Measurements from ENCODE around the gene POLR2H.

Gene POLR2H

DNA sequence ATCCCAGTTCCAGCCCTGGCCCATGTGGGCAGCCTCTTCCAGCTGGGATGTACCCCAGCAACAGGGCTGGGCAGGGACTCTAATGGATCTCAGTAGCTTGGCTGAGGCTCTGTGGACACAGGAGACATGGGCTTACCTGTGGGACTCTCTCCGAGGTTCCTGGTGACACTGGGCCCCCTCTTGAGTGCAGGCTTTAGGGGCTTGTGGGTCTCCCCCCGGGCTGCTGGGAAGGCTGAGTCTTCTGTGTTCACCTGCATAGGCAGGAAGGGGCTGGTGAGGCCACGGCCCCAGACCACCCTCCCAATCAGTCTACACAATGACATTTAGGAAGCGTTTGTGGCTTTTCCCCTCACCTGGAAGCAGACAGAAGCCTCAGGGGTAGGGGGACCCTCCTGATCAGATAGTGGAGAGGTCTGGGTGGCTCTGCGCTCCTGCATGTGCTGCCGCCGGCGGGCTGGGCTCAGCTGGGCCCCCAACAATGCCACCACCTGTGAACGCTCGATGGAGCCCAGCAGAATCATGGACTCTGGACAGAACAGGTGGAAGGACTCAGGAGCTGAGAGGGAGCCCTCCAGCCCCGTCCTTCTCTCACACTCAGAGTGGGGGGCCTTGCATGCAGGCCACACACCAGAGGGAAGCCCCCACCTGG, 8.5 kb upstream of the POLR2H start:
- DNase-seq, result no peak

DNA sequence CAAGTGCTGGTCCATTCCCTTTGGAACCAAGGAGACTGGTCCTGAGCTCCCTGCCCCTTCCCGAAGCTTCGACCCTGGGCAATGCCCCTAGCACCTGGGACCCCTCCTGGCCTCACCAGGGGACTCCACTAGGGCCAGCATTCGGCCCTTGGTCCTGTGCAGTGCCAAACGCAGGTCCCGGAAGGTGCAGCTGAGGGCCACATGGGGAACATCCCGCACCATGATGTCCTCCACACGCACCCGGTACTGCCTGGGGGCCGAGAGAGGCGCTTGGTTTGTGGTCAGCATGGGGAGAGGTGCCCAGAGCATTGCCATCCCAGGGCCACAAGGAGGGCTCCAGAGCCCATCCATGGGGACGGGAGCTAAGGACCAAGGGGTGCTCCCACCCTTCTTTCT, 8.0 kb upstream of the POLR2H start:
- DNase-seq, result no peak

DNA sequence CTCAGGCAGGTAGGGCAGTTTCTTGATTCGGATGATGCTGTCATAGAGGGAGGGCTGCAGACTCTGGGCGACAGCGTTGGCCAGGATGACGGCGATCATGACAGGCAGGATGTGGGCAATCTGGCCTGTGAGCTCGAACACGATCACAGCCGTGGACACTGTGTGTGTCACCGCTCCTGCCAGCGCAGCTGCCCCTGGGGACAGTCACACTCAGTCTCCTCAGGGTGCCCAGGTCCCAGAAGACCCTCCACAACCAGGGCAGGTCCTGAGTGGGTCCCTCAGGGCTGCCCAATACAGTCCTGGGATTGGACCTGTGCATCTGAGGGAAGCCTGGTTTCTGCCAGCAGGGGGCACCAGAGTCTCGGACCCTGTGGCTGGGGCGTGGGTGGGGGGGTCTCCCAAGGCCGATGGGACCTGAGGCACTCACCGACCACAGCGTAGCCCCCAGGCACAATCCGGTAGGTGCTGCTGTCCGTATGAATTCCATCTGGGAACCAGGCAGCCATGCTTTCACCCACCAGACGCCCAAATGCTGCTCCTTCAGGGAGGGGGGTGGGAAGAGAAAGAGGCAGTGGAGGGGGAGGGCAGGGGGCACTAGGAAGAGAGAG, 7.3 kb upstream of the POLR2H start:
- no peak for DNase-seq

DNA sequence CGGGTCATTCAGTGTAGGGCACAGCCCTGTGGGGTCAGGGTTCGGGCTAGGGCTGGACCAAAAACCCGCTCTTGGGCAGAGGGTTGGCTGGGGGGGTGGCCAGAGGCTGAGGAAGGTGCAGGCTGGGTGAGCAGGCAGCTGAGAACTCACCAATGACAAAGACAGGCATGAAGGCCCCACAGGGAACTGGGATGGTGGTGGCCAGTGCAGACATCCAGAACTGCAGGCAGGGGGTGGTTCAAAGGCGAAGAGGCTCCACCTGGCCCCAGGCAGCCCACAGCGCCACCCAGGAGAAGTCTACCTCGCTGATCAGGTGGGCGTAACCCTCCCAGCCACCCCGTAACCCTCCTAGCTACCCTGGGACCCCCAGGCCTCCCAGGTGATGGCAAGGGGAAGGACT, 6.8 kb upstream of the POLR2H start:
- no peak for DNase-seq

DNA sequence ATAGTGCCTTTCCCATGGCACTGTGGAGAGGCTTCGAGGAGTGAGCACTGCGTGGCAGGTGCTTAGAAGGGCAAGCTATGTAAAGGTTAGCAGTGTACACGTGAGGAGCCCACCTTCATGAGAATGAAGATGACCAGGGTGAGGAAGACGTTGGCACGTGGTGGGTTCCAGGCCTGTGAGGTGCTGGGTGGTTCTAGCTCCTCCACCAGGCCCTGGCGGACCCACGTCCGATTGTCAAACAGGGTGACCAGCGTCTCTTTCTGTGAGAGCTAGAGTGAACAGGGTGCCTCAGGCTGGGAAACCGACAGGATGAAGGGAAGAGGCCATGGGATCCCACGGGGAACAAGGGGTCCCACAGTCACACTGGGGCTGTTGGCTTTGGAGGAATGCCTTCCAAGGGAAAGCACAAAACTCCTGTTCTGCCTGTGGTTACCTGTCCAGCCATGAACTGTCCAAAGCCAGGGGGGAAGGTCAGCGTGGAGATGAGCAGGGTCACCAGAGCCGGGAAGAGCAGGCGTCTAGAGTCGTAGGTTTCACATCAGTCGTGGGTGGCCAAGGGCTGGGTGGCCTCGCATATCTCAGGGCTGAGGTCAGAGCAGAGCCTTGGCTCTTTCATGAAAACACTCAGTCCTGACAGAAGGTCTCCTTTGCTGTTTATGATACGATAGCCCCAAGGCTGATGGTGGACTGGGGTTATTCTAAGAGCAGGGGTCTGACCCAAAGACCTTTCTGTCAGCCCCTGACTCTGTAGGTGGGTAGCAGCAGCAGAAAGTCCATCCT, 6.1 kb upstream of the POLR2H start:
- DNase-seq, result no peak

DNA sequence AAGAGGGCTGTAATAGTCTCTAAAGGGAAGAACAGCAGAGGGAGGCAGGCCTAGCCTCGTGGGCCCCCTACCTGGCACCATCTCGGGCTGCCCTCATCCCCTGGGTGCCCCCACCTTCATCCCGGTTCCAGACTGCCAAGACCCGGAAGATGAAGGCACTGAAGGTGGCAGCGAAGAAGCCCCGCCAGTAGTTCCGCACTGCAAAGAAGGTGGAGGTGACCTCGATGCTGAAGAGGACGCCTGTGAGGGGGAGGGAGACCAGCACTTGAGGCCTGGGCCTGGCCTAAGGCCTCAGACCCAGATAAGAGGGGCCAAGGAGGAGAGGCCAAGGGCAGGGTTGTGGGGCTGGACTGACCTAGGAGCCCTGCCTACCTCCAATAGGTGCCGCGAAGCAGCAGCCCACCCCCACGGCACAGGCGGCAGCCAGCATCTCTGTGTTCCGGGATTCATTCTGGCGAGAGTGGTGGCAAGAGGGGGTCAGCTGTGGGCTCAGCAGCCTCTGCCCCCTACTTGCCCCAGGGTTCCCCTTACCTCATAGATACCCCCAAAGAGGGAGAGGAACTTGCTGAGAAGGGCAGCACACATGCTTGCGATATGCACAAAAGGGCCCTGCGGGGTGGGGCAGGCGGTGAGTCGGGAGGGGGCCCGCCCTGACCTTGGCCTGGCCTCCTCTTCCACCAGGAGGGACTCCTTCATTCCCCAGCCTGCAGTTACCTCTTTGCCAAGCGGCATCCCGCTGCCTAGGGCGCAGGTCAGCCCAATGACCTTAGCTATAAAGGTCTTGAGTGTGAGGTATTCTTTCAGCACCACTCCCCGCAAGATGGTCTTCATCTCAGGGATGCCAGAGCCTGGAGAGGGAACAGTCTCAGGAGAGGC, 4.0 kb upstream of the POLR2H start:
- DNase-seq, result no peak

DNA sequence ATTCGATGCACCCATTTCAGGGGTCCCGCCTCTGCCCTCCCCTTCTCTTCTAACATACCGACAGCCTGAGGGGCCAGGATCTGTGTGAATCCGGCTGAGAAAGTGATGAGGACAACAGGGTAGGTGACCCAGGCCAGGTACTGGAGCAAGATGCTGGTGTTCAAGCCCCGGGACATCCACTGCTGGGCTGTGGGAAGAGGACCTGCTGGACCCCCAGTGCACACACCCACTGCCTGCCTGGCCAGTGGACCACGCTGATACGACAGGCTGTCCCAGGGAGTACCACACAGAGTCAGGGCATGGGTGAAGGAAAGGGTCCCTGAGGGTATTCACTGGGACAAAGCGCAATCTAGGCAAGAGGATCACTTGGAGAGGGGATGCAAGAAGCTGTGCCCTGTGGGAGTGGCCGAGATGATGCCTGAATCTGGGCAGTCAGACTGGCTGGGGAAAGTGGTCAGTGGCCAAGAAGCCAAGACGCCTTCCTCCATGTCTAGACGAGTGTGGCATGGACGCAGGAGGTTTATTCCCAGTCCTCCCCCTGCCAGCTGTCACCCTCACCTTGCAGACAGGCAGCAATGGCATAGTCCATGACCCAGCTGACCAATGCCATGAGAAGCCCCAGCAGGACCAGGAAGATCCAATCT, 3.3 kb upstream of the POLR2H start:
- no peak for DNase-seq

DNA sequence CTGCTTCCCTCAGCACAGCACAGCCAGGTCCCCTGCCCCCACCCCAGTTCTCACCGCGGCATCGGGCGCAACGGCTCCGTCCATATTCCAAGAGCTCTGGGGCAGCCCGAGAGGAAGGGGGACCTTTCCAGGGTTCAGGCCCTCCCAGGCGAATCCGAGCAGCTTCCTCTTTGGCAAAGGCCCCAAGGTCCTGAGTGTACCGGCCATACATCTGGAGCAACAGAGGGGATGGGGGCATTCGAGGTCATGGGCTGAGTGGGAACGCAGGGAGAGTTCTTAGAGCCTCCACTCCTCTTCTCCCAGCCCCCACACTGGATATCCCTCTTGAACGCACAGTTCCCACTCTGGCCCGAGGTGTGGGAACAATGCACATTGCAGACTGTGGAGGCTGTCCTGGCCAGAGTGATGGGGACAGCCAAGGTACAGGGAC, 2.6 kb upstream of the POLR2H start:
- no peak for DNase-seq

DNA sequence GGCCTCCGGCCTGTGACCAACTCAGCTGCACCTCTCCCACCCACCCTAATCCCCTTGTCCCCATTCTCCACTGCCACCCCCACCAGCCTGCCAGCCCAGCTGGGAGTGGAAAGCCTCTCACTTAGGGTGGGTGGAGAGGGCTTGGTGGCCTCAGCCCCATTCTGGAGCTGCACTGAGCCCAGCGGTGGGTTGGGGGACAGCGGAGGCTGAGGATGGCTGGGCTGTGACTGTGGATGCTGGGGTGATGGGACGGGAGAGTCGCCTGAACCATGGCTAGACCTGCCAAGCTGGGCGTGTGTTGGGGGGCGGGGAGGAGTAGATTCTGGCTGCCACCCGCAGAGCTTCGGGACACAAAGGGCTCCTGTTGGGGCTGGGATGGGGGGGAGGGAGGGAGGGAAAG, 1.9 kb upstream of the POLR2H start:
- no peak for DNase-seq

DNA sequence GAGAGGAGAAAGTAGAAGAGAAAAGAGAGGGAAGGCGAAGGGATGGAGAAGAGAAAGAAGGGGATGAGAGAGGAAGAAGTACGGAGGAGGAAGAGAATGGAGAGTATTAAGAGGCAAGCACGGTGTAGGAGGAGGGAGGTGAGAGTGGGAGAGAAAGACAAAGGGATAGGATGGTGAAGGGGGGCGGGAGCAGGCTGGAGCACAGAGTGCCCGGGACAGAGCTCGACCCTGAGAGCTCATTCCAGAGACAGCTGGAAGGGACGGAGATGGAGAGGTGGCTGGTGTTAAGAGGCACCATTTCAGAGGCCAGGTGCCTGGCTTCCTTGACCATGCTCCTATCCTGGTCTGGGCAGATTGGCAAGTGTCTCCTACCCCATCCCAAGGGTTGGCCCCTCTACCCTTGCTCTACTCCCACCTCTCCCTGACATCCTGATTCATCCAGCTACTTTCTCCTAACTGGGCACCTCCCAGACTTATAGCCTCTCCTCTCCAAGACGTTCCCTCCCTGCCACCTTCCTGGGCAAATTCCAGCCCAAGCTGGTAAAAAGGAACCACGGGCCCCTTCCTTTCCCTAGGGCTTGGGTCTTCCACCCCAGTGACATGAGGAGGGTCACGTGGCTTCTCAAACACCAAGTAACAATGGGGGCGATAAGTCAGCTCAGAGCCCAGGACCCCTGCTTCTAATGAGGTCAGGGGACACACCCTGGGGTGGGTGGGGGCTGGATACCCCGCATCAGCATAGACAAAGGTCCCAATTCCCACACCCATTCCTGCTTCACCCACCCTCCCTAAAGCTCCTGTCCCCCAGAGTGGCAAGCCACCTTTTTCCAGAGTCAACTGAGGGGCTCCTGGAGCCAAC, 1.2 kb upstream of the POLR2H start:
- no peak for DNase-seq

DNA sequence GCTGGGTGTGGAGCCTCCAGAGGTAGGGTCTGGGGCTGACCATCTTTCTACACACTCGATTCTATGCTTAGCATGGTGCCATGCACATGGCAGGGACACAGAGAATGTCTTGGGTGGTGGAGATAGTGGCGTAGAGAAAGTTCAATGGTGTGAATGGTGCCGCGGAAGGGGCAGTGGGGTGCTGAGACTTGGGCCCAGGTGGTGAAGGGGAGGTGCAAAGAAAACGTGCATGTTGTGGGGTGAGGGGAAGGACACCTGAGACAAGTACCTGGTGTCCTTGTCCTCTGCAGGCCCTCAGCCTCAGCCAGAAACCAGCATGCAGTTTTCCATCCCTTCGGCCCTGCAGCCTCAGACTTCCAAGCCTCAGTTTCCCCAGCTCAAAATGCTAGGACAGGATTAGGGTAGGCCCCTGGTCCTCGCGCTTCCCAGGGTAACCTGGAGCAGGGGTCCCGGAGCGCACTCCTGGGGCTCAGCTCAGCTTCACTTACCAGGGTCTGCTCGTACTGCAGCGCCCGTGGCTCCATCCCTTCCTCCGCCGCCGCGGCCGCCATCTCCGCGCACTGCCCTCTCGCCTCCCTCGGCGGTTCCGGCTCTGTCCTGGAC, 480 bp upstream of the POLR2H start:
- DNase-seq, result no peak

DNA sequence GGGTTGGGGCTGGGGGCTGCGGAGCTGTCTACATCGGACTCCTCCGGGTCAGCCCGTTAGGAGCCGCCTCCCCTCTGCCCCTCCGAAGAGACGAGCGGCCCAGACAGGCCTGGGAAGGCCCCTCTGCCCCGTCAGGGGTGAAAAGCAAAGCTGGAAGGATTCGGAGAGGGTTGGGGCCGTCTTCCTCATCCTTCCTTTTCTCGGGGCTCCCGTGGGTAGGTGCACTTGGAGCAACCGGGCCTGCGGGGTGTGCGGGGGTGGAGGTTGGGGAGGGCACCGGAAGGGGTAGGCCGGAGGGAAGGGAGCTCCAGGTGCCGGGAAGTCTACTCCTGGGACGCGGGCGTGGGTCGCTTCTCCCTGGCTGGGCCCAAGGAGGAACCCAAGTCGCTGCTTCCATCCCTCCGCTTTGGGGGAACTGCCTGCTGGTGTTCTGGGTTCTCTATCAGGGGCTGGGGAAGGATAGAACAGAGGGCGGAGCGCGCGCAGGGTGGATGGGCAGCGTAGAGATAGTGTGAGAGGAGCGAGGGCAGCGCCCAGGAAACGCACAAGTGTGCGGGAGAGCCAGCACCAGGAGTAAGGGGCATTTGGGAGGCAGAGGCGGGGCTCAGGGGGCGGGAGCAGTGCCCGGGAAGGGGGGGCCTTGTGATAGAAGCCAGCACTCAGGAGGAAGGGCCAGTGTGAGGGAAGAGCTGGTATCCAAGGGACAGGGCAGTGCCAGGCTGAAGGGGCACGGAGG, 590 bp downstream of the POLR2H start:
- DNase-seq, result no peak

DNA sequence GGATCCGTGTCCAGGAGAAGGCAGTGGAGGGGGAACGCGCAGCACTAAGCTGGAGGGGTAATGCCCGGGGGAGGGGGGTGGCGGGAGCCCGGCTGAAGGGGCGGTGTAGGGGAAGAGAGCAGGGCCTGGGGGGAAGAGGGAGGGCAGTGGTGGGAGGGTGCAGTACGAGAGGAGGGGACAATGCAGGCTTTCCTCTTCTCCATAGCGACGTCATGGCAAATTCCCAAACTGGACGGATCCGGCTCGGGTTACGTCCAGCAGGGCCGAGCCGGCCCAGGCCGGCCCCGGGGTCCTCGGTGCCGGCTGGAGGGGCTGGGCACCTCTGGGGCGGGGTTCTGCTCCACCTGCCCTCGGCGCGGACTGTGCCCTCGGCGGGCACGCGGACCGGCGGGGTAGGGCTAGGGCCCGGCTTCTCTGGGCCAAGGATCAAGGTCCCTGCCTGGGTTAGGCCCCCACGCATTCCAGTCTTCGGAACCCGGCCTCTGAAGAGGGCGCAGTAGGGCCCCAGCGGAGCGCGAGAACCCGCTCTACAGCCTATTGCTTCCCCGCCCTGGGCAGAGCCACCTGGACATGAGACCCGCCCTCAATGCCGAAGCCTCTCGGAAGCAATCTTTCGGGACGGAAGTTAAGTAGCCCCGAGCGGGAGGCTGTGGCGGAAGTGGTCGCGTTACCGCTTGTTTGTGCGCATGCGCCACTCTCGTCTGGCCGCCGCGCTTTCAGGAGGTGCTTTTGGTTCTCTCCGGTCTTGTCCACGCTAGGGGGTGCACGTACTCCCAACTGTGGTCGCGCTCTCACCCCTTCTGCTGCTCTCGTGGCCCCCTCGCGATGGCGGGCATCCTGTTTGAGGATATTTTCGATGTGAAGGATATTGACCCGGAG, 1.4 kb downstream of the POLR2H start:
- peak; percentile 40 to 79 for DNase-seq

DNA sequence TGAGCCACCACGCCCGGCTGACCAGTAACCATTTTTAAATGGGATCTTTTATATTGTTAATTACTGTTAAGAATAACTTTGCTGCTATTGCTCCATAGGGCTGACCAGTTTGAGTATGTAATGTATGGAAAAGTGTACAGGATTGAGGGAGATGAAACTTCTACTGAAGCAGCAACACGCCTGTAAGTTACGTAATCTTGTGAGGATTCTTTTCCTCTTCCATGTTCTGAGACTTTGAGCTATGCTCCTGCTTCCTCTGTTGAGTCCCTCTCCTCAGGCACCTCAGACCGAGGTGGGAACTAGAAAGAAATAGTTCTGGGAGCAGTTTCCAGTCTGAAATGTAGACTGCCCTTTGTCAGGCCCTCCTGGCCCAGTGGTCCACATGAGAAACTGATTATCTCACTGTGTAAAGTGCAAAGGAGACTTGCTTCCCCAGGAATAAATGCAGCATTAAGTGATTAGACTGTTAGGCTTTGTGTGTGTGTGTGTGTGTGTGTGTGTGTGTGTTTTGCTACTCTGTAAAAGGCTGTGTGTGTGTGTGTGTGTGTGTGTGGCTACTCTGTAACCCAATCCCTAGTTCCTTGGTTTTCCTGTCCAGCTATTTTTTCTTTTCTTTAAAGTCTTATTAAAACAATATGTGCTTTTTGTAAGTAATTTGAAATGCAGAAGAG, 5.2 kb downstream of the POLR2H start:
- DNase-seq, result no peak

DNA sequence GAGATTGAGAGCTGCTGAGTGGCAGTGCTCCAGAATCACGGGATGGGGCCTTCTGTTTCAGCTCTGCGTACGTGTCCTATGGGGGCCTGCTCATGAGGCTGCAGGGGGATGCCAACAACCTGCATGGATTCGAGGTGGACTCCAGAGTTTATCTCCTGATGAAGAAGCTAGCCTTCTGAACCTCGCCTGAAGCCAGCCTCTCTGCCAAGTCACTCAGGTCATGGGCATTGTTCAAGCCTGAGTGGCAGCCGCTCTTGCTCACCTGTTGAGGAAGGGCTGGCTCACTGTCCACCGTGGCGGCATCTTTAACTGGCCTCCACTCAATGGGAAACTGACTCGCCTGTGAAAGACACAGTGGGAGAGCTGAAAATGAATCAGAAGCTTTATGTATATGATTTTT, 6.6 kb downstream of the POLR2H start:
- DNase-seq, result no peak

DNA sequence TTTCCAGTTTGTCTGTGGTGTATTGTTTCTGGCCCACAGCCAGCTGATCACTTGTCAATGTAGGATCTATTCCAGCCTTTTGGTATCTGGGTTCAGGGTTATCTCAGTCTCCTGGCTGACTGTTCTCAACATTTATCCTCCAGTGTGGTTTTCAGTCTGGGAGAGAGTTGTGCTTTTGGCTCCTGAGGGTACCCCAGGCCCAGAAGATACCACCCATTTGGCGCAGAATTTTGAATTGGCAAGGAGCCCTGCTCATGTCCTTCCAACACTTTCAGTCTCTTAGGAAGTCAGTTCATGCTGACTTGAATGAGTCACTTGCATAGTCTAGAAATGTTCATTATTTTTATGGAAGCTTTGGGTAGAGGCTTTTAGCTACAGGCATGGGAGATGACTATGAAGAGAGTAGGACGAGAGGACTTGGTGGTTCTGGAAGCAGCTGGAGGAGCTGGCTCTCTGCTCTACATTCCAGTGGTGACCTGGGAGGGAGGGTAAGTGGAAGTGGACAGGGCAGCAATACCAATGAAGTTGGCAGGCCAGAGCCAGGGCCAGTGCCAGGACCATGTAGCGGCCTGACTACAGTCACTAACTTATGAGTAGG, 7.2 kb downstream of the POLR2H start:
- DNase-seq, result no peak

DNA sequence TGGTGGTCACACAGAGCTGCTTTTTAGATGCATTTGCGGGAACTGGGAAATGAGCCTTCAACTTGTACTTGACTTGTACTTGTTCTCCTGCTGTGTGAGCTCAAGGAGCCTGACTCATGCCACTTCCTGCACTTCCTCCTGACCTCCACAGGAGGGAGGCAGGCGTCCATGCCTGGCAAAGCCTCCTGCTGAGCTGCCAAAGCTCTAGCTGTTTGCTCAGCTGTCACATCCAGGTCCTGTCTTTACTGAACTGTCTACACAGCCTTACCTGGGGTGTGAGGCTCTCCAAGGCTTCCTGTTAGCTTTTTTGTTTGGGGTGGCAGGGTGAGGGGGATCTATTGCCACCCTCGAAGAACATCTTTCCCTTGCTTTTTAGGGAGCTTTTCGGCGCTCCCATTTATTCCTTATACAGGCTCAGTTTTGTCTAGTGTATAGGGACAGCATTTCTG, 10.1 kb downstream of the POLR2H start:
- peak; percentile 73 to 76 for DNase-seq

DNA sequence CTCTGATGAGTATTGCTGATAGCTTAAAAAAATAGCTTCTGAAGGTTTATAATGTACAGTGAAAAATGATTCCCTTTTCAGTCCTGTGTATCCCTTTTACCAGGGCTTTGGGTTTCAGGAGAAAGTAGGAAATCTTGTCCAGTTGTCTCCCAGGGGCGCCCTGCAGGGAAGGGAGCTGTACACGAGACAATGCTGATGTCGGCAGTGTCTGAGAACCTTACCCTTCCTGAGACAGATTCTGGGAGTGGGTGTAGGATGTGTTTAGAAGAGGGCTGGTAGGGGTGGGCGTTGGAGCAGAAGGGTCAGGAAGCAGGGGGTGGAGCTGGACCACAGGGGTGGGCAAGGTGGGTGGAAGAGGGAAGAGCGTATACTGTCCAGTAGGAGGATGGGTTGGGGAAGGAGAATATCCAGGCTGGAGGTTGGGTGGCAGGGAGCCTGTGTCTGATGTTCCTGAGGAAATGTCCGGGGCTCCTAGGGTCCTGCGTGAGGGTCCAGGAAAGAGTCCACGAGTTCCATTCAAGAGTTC, 10.8 kb downstream of the POLR2H start:
- no peak for DNase-seq
